ENCODE measurements around the gene FAM110D.
A peak's percentile ranks its signal among the peaks of the same experiment; 100 is the strongest.

DNA sequence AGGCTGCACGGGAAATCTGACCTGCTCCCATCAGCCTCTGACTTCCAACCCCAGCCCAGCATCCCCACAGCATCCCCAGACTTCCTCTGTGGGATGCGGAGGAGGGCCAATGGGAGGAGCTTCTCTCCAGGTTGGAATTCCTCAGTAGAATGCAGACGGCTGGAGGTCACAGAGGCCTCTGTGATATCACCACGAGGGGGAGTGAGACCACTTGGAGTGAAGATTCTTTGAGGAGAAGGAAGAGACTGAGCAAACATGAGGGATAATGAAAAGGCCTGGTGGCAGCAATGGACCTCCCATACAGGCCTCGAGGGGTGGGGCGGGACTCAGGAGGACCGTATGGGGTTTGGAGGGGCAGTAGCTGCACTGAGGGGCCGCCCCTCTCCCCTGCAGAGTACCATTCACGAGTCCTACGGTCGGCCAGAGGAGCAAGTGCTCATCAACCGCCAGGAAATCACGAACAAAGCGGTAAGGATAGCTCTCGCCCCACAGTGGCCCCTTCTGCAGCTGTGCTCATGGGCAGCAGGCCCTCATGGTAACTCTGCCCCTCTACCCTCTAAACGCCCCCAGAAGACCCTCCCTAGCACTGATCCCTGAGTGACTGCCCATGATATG, 31.6 kb downstream of the FAM110D start, which contains the start of gene CATSPER4:
- TF ChIP-seq CTCF (IDR thresholded peaks at IDR 0.05), result peak in 4 of 12 donors; percentile 6 to 19 (median 12)
- no peak for TF ChIP-seq POLR2A (IDR thresholded peaks at IDR 0.05)
